ENCODE data around the gene POLR1D. TPM values are rescaled to one million over a fixed set of nuclear protein-coding genes. Genes with fewer than 3 reads are reported as not detected.

The POLR1D gene
- total RNA-seq, 1 donor from 2014 or later = 153 TPM

DNA sequence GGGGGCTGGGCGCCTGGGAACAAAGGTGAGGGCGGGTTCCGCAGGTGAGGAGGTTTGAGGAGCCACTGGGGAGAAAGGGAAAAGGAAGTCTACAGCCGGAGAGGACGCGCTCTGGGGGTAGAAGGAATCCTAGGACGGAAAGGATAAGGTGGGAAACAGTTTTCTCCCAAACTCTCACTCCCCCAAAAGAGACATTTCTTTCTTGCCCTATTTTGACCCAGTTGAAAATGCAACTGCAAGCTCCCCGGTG lies 651 bp upstream of the POLR1D start:
- H3K27me3 Mint-ChIP-seq = no peaks in the 10 kb centered on the region
- DNase-seq (ENCODE audit: low spot score, unreplicated experiment) = no peak
- no peaks in the 10 kb centered on the region for H3K9me3 Mint-ChIP-seq (ENCODE audit: low read depth)
- H3K4me3 Mint-ChIP-seq (ENCODE audit: low read depth) = peak overlapping the region; percentile 92
- H3K4me1 Mint-ChIP-seq (ENCODE audit: low read depth) = peaks cover 54% of the 10 kb centered on the region
- peaks cover 19% of the 10 kb centered on the region for H3K36me3 Mint-ChIP-seq (ENCODE audit: insufficient read depth)
- TF ChIP-seq, protein P1, sequence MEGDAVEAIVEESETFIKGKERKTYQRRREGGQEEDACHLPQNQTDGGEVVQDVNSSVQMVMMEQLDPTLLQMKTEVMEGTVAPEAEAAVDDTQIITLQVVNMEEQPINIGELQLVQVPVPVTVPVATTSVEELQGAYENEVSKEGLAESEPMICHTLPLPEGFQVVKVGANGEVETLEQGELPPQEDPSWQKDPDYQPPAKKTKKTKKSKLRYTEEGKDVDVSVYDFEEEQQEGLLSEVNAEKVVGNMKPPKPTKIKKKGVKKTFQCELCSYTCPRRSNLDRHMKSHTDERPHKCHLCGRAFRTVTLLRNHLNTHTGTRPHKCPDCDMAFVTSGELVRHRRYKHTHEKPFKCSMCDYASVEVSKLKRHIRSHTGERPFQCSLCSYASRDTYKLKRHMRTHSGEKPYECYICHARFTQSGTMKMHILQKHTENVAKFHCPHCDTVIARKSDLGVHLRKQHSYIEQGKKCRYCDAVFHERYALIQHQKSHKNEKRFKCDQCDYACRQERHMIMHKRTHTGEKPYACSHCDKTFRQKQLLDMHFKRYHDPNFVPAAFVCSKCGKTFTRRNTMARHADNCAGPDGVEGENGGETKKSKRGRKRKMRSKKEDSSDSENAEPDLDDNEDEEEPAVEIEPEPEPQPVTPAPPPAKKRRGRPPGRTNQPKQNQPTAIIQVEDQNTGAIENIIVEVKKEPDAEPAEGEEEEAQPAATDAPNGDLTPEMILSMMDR (IDR thresholded peaks at IDR 0.05; ENCODE audit: unreplicated experiment) = no peak
- H3K27ac Mint-ChIP-seq = peak overlapping the region; percentile 100

DNA sequence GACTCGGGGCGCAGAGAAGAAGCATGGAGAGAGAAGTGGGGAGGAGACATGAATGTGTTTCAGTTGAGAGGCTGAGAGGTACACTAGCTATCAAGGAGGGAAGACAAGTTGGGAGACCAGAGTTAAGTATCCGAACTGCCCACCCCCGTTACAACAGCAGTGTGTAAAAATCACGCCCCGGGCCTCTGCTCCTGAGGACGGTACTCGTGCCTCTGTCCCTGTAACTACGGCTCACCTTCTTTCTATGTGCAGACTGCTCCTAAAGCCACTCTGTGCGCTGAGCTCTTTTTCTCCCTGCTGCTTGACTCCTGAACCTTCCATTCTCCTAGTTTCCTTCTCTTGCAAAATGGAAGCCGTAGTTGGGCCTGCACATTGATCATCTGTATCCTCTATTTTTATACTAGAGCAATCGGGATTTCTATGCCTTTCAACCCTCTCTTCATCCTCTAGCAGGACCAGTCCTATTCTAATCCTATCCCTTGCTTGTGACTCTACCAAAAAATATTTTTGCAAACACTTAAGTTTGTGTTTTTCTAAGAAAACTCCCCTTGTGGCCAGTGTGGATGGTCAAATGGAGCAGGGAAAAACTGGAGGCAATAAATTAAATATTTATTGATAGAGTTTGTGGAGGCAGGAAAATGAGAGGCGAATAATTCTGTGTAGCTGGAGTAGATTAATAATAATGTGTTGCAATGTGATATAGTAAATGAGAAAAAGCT lies 569 bp downstream of the POLR1D start:
- H3K4me3 Mint-ChIP-seq (ENCODE audit: low read depth) = peak overlapping the region; percentile 86
- H3K4me1 Mint-ChIP-seq (ENCODE audit: low read depth) = peaks cover 53% of the 10 kb centered on the region
- no peaks in the 10 kb centered on the region for H3K27me3 Mint-ChIP-seq

DNA sequence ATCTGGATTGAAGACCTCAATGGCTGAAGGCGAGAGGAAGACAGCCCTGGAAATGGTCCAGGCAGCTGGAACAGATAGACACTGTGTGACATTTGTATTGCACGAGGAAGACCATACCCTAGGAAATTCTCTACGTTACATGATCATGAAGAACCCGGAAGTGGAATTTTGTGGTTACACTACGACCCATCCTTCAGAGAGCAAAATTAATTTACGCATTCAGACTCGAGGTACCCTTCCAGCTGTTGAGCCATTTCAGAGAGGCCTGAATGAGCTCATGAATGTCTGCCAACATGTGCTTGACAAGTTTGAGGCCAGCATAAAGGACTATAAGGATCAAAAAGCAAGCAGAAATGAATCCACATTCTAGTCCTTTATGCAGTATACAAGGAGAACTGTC lies 1.2 kb downstream of the POLR1D start:
- Mint-ChIP-seq H3K27ac (peak overlapping the region; percentile 79), H3K4me3 (ENCODE audit: low read depth) (peak overlapping the region; percentile 86), H3K36me3 (ENCODE audit: insufficient read depth) (peaks cover 19% of the 10 kb centered on the region), H3K27me3 (no peaks in the 10 kb centered on the region), H3K4me1 (ENCODE audit: low read depth) (peaks cover 52% of the 10 kb centered on the region), H3K9me3 (ENCODE audit: low read depth) (no peaks in the 10 kb centered on the region)
- no peak for DNase-seq (ENCODE audit: low spot score, unreplicated experiment)
- TF ChIP-seq, protein P1 (IDR thresholded peaks at IDR 0.05; ENCODE audit: unreplicated experiment) = no peak

More for the DNA sequence above, 569 bp downstream of the POLR1D start:
- no peak for DNase-seq (ENCODE audit: low spot score, unreplicated experiment)
- H3K36me3 Mint-ChIP-seq (ENCODE audit: insufficient read depth) = peaks cover 19% of the 10 kb centered on the region
- TF ChIP-seq, protein P1 (IDR thresholded peaks at IDR 0.05; ENCODE audit: unreplicated experiment) = peak; percentile 30
- H3K27ac Mint-ChIP-seq = peak overlapping the region; percentile 95
- no peaks in the 10 kb centered on the region for H3K9me3 Mint-ChIP-seq (ENCODE audit: low read depth)

DNA sequence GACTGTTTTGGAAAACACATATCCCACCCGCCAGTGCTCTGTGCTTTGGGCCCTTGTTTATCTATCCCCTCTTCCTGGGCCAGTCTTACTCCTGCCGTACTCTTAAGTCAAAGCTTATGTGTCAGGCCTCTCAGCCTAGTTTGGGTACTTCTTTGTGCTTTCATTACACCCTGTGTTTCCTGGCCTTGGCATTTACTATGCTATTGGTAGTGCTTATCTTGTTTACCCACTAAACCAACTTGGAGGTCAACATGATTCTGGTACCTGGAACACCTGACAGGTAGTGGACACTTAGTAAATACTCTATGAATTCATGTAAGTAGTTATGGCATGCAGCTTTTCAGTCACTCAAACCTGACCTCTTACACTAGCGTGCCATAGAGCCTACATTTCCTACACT lies 2.4 kb downstream of the POLR1D start:
- H3K4me3 Mint-ChIP-seq (ENCODE audit: low read depth) = peak overlapping the region; percentile 40
- H3K9me3 Mint-ChIP-seq (ENCODE audit: low read depth) = no peaks in the 10 kb centered on the region
- peaks cover 41% of the 10 kb centered on the region for H3K4me1 Mint-ChIP-seq (ENCODE audit: low read depth)
- peaks cover 22% of the 10 kb centered on the region for H3K36me3 Mint-ChIP-seq (ENCODE audit: insufficient read depth)
- no peak for DNase-seq (ENCODE audit: low spot score, unreplicated experiment)
- H3K27ac Mint-ChIP-seq = peak overlapping the region; percentile 65
- H3K27me3 Mint-ChIP-seq = no peaks in the 10 kb centered on the region
- TF ChIP-seq, protein P1 (IDR thresholded peaks at IDR 0.05; ENCODE audit: unreplicated experiment) = no peak

- TF ChIP-seq, protein P1 (IDR thresholded peaks at IDR 0.05; ENCODE audit: unreplicated experiment) = no peak
- no peak overlapping the region for H3K4me3 Mint-ChIP-seq (ENCODE audit: low read depth)
- H3K36me3 Mint-ChIP-seq (ENCODE audit: insufficient read depth) = peaks cover 22% of the 10 kb centered on the region
- H3K9me3 Mint-ChIP-seq (ENCODE audit: low read depth) = no peaks in the 10 kb centered on the region
- H3K4me1 Mint-ChIP-seq (ENCODE audit: low read depth) = peaks cover 37% of the 10 kb centered on the region
- no peak for DNase-seq (ENCODE audit: low spot score, unreplicated experiment)
- H3K27me3 Mint-ChIP-seq = no peaks in the 10 kb centered on the region
- H3K27ac Mint-ChIP-seq = no peak overlapping the region
These were observed 4.1 kb downstream of the POLR1D start for GRCh38 chr13:27625839-27626238.
